Smooth muscle cell (in vitro differentiated cells): ENCODE measurements around the gene KDSR. TPM values are rescaled to one million over a fixed set of nuclear protein-coding genes. Genes with fewer than 3 reads are reported as not detected.

Source experiments
- DNase-seq: peaks from one replicate; lab custom pipeline; 2025; ENCODE audit not compliant: unreplicated experiment; lab: John Stamatoyannopoulos, UW
- H2AFZ ChIP-seq: fragments of 200-600 bp; sonication (generic); 2 replicates; pipeline ENCODE4 v1.6.0; 2016; ENCODE audit warnings: antibody characterized with exemption, low read depth, mild to moderate bottlenecking
- H3F3A ChIP-seq: fragments of 200-600 bp; sonication (generic); 2 replicates; pipeline ENCODE4 v1.6.0; 2017; ENCODE audit warnings: antibody characterized with exemption, low read depth
- H3K27ac ChIP-seq: fragments of 200-600 bp; sonication (generic); 2 replicates; pipeline ENCODE4 v1.5.1; 2016; ENCODE audit warnings: low read depth, mild to moderate bottlenecking
- H3K27me3 ChIP-seq: fragments of 200-600 bp; sonication (generic); 2 replicates; pipeline ENCODE4 v1.6.1; 2016; ENCODE audit warnings: low read depth, mild to moderate bottlenecking
- H3K36me3 ChIP-seq: fragments of 200-600 bp; sonication (generic); 2 replicates; pipeline ENCODE4 v1.5.1; 2016; ENCODE audit warnings: low read depth
- H3K4me1 ChIP-seq: fragments of 200-600 bp; sonication (generic); 2 replicates; pipeline ENCODE4 v1.5.1; 2016; ENCODE audit warnings: low read depth
- H3K4me2 ChIP-seq: fragments of 200-600 bp; sonication (generic); 2 replicates; pipeline ENCODE4 v1.6.0; 2016; ENCODE audit warnings: mild to moderate bottlenecking
- H3K4me3 ChIP-seq: fragments of 200-600 bp; sonication (generic); 2 replicates; pipeline ENCODE4 v1.5.1; 2016; ENCODE audit warnings: mild to moderate bottlenecking
- H3K79me2 ChIP-seq: fragments of 200-600 bp; sonication (generic); 2 replicates; pipeline ENCODE4 v1.6.0; 2016; ENCODE audit warnings: low read depth, mild to moderate bottlenecking
- H3K9ac ChIP-seq: fragments of 200-600 bp; sonication (generic); 2 replicates; pipeline ENCODE4 v1.6.0; 2016; ENCODE audit warnings: low read depth
- H3K9me3 ChIP-seq: fragments of 200-600 bp; sonication (generic); replicated peaks from 2 replicates; pipeline ENCODE4 v1.5.1; 2016; ENCODE audit warnings: low read depth
- H4K20me1 ChIP-seq: fragments of 200-600 bp; sonication (generic); 2 replicates; pipeline ENCODE4 v1.6.0; 2016; ENCODE audit warnings: low read depth
- whole genome bisulfite sequencing: methylation state at CpG from one replicate; pipeline ENCODE4 v1.1.7; 2016; ENCODE audit warnings: low lambda C conversion rate; 5-methylcytosine and 5-hydroxymethylcytosine counted together
- polyA plus RNA-seq: library from polyadenylated mRNA; unstranded; fragments of >200 nt; fragmentation: Nextera tagmentation; extraction: Ambion mirVana; gene quantifications from 2 replicates; pipeline ENCODE4 v1.2.1, GENCODE V29; 2016
- total RNA-seq: library from RNA; depleted of rRNA; stranded (reverse); fragments of >200 nt; gene quantifications from 2 replicates; pipeline ENCODE4 v1.2.3, GENCODE V29; 2014
- TF ChIP-seq, protein P1 (sequence below): fragments of 200-600 bp; sonication (generic); IDR thresholded peaks from 2 replicates; pipeline ENCODE4 v1.5.1; 2017; ENCODE audit warnings: borderline replicate concordance, mild to moderate bottlenecking, antibody characterized with exemption; ENCODE audit not compliant: insufficient read depth, poor library complexity, severe bottlenecking

The KDSR gene
- total and polyA plus RNA-seq, 2 experiments from 2014 or later, result 34.5 to 47.4 TPM

DNA sequence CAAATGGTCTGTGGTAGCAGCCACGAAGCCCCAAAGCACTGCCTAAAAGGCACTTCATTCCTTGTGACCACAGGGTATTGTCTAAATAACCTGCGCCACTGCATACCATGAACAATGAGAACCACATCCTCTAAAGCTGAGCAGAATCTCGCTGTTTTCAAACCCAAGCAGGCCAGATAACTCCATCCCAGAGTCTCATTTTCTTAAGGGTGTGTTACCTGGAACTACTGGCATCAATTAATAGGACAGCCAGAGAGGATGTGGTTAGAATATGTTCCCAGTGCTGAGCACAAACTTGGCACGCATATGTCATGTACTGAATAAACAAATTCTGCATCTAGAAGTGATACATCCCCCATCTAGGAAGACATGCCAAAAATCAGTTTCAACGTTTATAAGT, 42.3 kb upstream of the KDSR start:
- 96% methylated on average over 5 of the region's 5 CpGs for WGBS
- Histone ChIP-seq H3K9ac (no peak overlapping the region), H3K4me2 (no peak overlapping the region), H3K36me3 (no peaks in the 10 kb centered on the region), H3K9me3 (no peaks in the 10 kb centered on the region), H3K4me3 (no peak overlapping the region), H3K27me3 (no peaks in the 10 kb centered on the region), H4K20me1 (peaks cover 47% of the 10 kb centered on the region), H2AFZ (no peak overlapping the region), H3K4me1 (no peaks in the 10 kb centered on the region), H3K27ac (no peak overlapping the region), H3F3A (no peaks in the 10 kb centered on the region), H3K79me2 (peaks cover 34% of the 10 kb centered on the region)
- DNase-seq, result no peak
- TF ChIP-seq, protein P1, sequence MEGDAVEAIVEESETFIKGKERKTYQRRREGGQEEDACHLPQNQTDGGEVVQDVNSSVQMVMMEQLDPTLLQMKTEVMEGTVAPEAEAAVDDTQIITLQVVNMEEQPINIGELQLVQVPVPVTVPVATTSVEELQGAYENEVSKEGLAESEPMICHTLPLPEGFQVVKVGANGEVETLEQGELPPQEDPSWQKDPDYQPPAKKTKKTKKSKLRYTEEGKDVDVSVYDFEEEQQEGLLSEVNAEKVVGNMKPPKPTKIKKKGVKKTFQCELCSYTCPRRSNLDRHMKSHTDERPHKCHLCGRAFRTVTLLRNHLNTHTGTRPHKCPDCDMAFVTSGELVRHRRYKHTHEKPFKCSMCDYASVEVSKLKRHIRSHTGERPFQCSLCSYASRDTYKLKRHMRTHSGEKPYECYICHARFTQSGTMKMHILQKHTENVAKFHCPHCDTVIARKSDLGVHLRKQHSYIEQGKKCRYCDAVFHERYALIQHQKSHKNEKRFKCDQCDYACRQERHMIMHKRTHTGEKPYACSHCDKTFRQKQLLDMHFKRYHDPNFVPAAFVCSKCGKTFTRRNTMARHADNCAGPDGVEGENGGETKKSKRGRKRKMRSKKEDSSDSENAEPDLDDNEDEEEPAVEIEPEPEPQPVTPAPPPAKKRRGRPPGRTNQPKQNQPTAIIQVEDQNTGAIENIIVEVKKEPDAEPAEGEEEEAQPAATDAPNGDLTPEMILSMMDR, result no peak

DNA sequence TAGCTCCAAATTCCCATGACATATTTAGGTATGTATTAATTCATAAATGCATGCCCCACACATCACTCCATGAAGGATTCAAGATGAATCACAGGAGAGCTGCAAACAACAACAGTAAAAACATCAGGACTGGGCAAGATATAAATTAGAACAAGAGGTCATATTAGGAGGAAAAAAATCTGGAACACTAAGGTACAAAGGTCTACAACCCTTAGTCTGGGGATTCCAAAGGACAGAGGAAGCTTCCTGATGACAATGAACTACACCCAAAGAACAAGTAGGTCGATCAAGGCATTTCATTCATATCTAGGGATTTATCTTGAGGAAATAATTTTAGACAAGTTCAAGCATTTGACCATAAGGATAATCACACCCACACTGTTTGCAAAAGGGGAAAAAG, 40.7 kb upstream of the KDSR start:
- no peak overlapping the region for H3K4me3 ChIP-seq
- H3K79me2 ChIP-seq, result peaks cover 20% of the 10 kb centered on the region
- H3K27me3 ChIP-seq, result no peaks in the 10 kb centered on the region
- H2AFZ ChIP-seq, result no peak overlapping the region
- no peak overlapping the region for H3K4me2 ChIP-seq
- H3K9me3 ChIP-seq, result no peaks in the 10 kb centered on the region
- H3K36me3 ChIP-seq, result peaks cover 12% of the 10 kb centered on the region
- DNase-seq, result no peak
- no peaks in the 10 kb centered on the region for H3F3A ChIP-seq
- H3K4me1 ChIP-seq, result no peaks in the 10 kb centered on the region
- TF ChIP-seq, protein P1, result no peak
- H4K20me1 ChIP-seq, result peaks cover 33% of the 10 kb centered on the region
- no peak overlapping the region for H3K27ac ChIP-seq
- 92% methylated on average over 1 of the region's 1 CpG for WGBS
- no peak overlapping the region for H3K9ac ChIP-seq

DNA sequence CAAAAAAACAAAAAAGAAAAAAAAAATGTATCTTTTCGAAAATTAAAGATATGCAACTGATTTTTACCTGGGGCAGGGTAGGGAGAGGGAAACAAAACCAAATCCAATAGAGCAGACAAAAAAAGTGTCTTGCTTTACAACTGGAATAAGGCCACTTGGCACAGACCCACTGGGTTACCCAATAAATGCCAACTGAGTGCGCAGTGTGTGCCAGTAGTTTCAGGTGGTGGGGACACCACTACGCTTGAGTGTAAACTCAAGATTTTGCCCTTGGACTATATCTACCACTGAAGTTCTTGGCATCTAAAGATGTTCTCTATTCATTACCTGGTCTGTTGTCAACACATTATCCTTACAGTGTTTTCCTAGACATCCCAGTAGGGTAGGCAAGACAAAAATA, 39.0 kb upstream of the KDSR start:
- H3K27ac ChIP-seq, result no peak overlapping the region
- H3F3A ChIP-seq, result no peaks in the 10 kb centered on the region
- H3K27me3 ChIP-seq, result no peaks in the 10 kb centered on the region
- 97% methylated on average over 3 of the region's 3 CpGs for WGBS
- H3K4me1 ChIP-seq, result no peaks in the 10 kb centered on the region
- no peak overlapping the region for H3K4me2 ChIP-seq
- no peaks in the 10 kb centered on the region for H3K9me3 ChIP-seq
- no peak overlapping the region for H3K9ac ChIP-seq
- peaks cover 15% of the 10 kb centered on the region for H4K20me1 ChIP-seq
- TF ChIP-seq, protein P1, result no peak
- no peak for DNase-seq
- no peak overlapping the region for H2AFZ ChIP-seq
- peaks cover 9% of the 10 kb centered on the region for H3K79me2 ChIP-seq
- H3K4me3 ChIP-seq, result no peak overlapping the region
- H3K36me3 ChIP-seq, result peaks cover 22% of the 10 kb centered on the region

DNA sequence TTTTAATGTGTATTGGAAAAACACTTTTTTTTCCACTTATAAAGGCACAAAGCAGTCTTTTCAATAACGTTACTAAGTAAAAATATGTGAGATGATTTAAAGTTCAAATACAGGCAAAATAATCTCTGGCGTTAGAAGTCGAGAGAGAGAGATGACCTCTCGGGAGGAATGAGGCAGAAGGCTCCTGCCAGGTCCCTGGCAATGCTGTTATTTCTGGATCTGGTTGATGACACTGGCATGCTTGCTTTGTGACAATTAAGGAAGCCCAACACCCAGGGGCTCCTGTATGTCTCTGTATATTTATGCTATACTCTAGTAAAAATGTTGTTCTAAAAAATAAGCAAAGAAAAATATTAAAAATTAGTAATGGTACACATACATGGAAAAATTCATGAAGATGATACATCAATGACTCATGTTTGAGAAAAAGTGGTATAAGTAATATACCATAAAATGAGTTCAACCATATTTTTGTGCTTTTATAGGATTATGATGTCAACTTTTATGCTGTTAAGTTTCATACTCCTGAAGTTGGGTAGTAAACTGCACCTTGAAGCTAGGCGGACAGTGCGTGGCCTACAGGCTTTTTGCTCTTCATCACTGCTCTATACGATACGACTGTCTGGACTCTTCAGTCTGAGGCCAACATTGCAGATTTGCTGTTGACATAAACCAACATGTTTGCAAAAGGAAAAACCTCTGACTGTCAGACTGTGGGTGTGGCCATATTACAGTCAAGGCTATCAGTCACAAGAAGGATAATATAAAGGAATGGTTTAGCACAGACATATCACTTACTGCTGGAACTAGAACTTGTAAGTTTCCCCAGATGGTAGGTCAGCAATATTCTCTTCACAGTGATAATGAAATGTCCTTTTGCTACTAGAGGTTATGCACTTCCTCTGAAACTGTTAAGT, 35.5 kb upstream of the KDSR start:
- Histone ChIP-seq H3K79me2 (peaks cover 5% of the 10 kb centered on the region), H3K27ac (no peak overlapping the region), H3K9me3 (no peaks in the 10 kb centered on the region), H3K4me3 (no peak overlapping the region), H4K20me1 (no peaks in the 10 kb centered on the region), H3K36me3 (peaks cover 34% of the 10 kb centered on the region), H3K4me2 (no peak overlapping the region), H2AFZ (no peak overlapping the region), H3F3A (no peaks in the 10 kb centered on the region), H3K9ac (no peak overlapping the region), H3K4me1 (no peaks in the 10 kb centered on the region), H3K27me3 (no peaks in the 10 kb centered on the region)
- TF ChIP-seq, protein P1, result no peak
- DNase-seq, result no peak
- WGBS, result 97% methylated on average over 8 of the region's 8 CpGs
